ENCODE measurements around the gene ARHGEF25.

DNA sequence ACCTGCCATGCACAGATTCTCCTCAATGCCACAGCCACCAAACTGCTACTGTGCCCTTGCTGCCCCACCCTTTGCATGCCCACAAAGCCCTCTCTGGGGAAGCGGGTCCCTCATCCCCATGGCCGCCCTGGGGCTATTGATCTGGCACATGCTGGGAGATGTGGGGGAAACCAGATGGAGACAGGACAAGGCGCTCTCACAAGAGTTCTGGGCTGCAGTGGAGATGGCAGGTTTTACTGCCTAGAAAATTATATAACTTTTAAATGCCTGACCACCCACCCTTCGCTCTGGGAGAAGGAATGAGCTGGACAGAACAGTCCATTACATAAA, 30.8 kb upstream of the ARHGEF25 start:
- TF ChIP-seq, protein P1, sequence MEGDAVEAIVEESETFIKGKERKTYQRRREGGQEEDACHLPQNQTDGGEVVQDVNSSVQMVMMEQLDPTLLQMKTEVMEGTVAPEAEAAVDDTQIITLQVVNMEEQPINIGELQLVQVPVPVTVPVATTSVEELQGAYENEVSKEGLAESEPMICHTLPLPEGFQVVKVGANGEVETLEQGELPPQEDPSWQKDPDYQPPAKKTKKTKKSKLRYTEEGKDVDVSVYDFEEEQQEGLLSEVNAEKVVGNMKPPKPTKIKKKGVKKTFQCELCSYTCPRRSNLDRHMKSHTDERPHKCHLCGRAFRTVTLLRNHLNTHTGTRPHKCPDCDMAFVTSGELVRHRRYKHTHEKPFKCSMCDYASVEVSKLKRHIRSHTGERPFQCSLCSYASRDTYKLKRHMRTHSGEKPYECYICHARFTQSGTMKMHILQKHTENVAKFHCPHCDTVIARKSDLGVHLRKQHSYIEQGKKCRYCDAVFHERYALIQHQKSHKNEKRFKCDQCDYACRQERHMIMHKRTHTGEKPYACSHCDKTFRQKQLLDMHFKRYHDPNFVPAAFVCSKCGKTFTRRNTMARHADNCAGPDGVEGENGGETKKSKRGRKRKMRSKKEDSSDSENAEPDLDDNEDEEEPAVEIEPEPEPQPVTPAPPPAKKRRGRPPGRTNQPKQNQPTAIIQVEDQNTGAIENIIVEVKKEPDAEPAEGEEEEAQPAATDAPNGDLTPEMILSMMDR (IDR thresholded peaks at IDR 0.05) = no peak
- no peak for TF ChIP-seq POLR2A (IDR thresholded peaks at IDR 0.05)

Data from vagina (tissue), 2 donors.